CMK (cell line): ENCODE data around the gene TNN.

ENCODE experiments used
- DNase-seq: peaks from one replicate; pipeline ENCODE4 v3.0.0-alpha.2; 2010; ENCODE audit warnings: low read depth

The TNN gene

GRCh38 chr1:175116210-175116798, 48.7 kb downstream of the TNN start:
- no peak for DNase-seq

- no peak for DNase-seq
Measured at GRCh38 chr1:175116903-175117302, 49.3 kb downstream of the TNN start.

GRCh38 chr1:175118375-175119367, 51.0 kb downstream of the TNN start:
- DNase-seq: no peak

DNA sequence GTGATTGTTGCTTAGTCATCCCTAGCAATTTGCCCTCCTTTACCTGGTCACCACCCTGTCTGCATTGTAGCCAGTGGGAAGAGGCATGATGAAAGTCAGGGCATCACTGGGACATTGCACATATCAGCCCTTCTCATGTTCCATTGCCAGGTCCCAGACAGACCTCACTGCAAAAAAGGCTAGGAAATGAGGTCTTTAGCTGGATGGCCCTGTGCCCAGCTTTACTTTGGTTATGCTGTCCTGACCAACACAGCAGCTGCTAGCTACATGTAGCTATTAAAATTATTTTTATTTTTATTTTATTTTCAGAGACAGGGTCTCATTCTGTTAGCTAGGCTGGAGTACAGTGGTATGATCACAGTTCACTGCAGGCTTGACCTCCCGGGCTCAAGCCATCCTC, 52.9 kb downstream of the TNN start:
- no peak for DNase-seq

DNA sequence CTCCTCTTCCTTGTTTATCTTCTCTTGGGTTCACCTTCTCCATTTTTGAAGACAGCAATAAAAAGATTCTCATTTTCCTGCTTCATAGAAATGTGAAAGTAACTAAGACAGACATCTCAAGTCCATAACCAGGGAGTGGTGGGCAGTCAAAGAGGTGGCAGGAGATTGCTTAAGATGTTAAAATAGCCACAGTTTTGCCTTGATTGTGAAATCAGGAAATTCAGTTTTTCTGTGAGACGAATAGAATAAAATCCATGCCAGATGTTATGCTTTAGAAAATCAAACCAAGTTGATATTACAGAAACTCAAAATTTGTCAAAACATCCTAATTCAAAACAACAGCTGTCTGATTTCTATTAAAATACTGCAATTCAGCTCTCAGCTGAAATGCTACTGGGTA, 57.2 kb downstream of the TNN start:
- DNase-seq: no peak

- no peak for DNase-seq
Measured at GRCh38 chr1:175126347-175126746, 58.7 kb downstream of the TNN start.

- no peak for DNase-seq
Measured at GRCh38 chr1:175127565-175127964, 59.9 kb downstream of the TNN start.

GRCh38 chr1:175128523-175128922, 60.9 kb downstream of the TNN start:
- no peak for DNase-seq

DNA sequence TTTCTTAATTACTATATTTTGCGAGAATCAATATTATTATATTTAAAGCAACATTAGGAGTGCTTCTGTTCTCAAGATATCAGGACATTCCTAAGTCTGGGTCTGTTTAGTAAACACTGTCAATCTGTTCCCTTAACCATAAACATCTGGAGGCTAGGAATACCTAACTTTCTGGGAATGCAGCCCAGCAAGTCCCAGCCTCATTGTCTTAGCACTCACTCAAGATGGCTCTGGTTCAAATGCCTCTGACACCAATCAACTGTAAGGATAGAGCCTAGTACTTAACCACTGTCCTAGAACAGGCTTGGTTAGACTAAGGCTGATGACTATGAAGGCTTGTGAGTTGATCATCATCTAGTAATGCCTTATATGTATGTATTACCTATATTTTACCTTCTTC, 61.5 kb downstream of the TNN start:
- DNase-seq: no peak

GRCh38 chr1:175129644-175129996, 62.0 kb downstream of the TNN start:
- no peak for DNase-seq

DNA sequence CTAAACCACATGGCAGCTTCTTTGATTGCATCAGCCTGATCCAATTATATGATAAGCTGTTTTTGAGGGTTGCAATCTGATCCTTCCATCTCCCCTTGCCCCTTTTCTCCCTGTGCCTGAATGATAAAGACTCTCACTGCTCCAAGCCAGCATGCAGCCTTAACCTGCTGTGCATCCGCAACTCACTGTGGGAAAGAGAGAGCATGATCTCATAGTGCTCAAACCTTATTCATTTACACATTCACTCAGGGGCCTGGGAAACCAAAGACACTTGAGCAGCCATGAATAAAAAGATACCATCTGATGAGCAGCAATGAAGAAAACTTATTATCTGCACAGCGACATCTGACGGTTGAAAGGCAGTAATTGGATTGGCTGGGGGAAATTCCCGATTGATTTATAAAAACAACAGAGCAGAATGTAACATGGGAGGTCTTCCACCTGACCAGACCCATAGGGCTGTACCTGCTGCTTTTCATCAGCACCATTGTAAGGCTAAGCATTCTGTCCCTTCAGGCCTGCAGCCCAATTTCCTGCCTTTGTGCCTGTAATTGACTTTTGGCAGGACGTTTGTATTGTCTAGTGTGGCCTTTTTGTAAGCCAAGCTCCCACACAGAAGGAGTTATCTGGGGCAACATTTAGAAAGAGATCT, 62.5 kb downstream of the TNN start:
- DNase-seq: no peak

DNA sequence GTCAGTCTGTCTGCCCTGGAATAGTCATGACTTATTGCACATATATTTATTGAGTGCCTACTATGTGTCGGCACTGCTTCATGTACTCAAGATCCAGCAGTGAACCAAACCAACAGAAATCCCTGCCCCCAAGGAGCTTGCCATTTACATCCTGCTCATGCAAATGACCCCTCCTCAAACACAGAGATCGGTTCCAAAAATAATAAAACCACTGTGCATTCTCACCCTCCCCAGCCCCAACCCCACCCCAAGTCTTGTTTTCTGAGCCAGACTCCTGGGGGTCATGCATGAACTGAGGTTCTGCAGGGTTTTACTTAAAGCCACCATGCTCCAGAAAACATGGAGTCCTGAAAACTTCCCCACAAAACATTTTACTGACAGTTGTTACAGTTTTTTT, 63.0 kb downstream of the TNN start:
- DNase-seq: no peak

DNA sequence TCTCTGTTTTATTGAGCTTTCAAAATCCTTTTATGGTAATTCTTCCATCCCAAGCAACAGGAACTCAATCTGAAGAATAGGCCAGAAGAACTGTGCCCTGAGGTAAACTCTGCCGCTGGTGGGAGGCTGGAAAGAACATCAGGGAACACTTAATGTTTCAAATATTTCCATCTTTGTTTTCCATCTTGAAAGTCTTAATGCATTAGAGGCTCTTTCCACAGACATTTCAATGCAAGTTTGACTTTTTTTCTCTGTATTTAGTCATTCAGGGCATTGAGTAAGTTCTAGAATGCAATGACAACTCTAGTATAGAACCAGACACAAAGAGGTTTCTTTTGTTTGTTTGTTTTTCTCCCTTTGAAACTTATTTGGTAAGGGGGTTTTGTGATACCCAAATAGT, 63.5 kb downstream of the TNN start:
- DNase-seq: no peak

DNA sequence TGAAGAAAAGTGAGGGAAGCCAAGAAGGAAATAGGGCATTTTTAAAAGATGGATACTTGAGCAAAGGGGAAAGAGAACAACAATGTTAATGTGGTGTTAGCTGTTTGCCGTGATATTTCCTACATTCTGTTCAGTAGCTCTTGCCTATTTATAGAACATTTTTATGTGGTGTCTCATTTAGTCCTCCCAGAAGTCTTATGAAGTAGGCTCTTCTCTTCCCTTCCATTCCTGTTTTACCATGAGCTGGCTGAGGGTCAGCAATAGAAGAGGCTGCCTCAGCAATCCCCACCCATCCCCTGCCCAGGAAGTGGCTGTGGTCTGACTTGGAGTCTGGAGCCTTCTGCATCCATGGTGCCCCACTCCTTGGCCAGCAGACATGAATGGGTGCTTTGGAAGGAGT, 64.8 kb downstream of the TNN start:
- no peak for DNase-seq

DNA sequence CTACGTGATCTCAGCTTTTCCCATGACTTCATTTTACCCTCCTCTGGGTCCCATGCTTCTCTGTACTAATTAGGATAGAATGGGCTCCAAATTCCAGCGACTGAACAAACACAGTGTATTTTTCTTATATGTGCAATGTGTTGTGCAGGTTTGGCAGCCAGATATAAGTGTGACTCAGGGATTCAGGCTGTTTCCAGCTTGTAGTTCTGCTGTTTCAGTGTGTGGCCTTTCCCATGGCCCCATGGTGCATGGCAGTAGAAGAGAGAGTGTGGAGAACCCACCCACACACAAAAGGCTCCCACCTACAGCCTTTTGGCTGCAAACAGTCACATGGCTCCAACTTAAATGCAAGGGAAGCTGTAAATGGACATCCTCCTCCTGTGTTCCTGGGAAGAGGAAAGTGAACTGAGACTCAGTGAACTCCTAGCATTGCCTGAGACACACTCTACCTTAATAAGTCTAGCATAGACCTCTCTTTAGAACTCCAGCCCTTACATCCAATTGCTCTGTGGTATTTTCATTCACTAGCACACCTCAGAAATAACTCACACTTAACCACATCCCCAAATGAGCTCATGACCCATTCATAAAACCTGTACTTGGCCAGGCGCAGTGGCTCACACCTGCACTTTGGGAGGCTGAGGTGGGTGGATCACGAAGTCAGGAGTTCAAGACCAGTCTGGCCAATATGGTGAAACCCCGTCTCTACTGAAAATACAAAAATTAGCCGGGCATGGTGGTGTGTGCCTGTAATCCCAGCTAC, 66.2 kb downstream of the TNN start:
- DNase-seq: no peak

DNA sequence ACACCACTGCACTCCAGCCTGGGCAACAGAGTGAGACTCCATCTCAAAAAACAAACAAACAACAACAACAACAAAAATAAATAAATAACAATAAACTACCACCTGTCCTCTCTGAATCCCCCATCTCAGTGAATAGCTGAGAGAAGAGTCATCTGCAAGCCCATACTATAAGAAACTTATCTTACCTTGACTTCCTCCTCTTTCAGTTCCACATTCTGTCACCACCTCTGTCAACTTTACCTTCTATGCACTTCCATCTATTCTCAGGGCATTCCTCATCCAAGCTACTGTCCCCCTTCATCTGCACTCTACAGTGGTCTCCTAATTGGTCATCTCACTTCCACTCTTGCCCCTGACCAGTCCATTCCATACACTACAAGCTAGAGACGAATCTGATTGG, 66.9 kb downstream of the TNN start:
- no peak for DNase-seq

- DNase-seq: no peak
Measured at GRCh38 chr1:175136246-175136645, 68.6 kb downstream of the TNN start.

- DNase-seq: no peak
Measured at GRCh38 chr1:175137369-175137768, 69.7 kb downstream of the TNN start.

- no peak for DNase-seq
Measured at GRCh38 chr1:175138579-175138978, 70.9 kb downstream of the TNN start.

- no peak for DNase-seq
Measured at GRCh38 chr1:175145899-175146528, 78.4 kb downstream of the TNN start.

DNA sequence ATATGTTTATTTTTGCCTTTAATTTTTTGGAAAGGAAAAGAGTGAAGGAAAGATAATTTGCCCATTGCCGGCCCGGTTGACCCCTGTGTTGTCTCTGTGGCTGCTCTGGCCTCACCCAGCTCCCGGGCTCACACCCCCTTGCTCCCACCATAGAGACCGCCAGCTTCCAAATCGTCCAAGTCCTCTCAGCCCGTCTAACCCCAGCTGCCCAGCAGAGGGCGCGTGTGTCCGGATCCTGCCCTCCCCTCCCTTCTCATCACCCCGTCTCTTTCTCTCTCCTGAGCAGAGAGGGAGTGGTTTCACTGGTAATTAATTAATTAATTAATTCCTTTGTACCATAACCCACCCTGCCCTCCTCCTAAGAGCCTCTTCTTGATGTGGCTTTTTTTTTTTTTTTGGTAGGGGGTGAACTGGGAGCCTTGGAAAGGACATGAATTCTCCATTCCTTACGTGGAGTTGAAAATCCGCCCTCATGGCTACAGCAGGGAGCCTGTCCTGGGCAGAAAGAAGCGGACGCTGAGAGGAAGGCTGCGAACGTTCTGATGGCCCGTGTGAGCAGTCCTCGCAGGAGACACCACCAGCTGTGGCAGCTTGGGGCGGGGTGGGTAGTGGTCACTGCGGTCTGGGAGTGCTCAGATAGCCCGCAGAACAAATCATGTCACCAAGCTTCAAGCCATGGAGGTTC, 79.0 kb downstream of the TNN start:
- DNase-seq: peak; percentile 41
